GM18909 (cell line): Measurements from ENCODE around the gene RAB3IL1.

Experiments used
- ATAC-seq: cut with Tn5 transposase; IDR thresholded peaks from one replicate; pipeline ENCODE4 v1.9.1; 2021; ENCODE audit warnings: mild to moderate bottlenecking; ENCODE audit not compliant: unreplicated experiment, poor library complexity

Gene RAB3IL1

GRCh38 chr11:61907282-61907681, 10.1 kb downstream of the RAB3IL1 start:
- no peak for ATAC-seq

- ATAC-seq = no peak
These were observed 10.8 kb downstream of the RAB3IL1 start for GRCh38 chr11:61906522-61906909.

DNA sequence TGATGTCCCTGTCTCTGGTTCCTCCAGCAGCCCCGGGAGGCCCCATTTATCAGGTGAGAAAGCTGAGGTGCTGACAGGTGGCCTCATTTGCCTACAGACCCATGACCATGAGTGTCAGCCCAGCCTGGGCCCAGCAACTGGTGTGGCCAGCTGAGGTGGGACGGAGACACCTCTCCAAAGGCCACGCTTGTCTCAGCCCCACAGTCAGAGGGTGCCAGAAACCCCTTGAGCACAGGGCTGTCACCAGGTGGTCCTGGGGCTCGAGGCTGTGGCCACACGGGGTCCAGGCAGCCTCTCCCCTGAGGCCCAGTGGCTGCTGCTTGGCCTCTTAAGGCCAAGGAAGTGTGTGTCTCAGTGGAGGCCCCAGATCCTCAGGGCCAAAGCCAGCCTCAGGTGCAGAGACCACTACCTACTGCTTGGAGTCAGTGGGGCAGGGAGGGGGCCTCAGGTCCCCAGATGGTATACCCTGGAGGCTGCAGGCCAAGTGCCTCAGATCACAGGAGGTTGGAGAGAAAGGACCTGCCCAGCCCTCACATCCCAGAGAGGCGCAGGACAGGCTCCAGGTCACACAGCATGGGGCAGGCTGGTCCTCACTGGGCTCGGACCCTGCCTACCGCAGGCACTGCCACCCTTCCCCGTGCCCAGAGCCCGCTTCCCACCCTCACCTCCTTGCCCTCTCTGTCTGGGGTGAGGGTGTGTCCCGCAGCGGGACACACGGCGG, 11.4 kb downstream of the RAB3IL1 start:
- no peak for ATAC-seq

- no peak for ATAC-seq
These were observed 12.2 kb downstream of the RAB3IL1 start for GRCh38 chr11:61905067-61905696.

DNA sequence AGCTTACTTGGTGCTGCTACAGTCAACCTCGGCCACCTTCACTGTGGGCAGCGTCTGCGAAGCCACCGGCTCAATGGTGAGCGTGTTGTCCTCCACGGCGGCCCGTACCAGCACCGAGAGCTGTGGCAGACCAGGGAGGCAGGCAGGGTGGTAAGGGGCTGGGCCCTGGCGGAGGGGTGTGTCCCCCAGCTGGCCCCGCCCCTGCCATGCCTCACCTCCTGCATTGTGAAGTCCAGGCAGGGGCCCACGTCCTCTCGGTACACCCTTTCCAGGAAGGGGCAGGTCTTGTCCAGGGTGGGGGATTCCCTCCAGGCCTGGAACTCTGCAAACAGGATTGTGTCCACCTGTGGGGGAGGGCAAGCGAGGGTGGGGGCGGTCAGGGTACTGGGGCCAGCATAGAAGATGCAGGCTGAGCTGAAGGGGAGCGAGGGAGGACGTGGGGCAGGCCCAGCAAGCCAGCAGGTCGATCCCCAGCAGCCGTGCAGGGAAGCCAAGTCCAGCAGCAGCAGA, 12.8 kb downstream of the RAB3IL1 start:
- ATAC-seq = no peak

- no peak for ATAC-seq
These were observed 13.5 kb downstream of the RAB3IL1 start for GRCh38 chr11:61903845-61904244.

DNA sequence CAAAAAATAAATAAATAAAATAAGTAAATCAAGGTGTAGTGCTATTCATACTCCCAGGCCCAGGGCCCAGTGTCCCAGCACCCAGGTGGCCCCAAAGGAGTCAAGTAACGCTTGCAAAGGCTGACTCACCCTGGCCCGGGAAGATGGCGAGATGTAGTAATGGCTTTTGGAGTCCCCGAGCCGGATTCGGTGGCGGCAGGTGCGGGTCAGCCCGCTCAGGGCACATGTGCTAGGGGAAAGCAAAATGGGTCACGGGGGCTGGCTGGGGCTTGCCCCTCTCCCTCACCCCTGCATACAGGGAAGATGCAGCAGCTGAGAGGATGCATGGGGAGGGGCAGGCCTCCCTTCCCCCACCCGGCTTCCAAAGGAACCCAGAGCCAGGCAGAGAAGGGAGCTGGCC, 15.1 kb downstream of the RAB3IL1 start:
- ATAC-seq = no peak

DNA sequence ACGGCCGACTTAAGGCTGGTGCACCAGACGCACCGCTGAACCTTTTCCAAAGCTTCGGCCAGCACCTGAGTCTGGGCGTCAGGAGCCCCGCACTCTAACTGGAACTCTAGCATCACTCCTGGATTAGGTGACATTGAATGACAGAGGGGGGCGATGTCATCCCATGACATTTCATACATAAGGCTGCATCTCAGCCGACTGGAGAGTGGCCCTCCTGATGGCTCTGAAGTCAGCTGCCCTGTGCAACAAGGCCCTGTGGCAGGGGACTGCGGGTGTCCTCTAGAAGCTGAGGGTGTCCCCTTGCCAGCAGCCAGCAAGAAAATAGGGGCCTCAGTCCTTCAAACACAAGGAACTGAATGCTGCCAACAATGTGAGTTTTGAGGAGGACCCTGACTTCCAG, 16.0 kb downstream of the RAB3IL1 start:
- ATAC-seq = no peak

DNA sequence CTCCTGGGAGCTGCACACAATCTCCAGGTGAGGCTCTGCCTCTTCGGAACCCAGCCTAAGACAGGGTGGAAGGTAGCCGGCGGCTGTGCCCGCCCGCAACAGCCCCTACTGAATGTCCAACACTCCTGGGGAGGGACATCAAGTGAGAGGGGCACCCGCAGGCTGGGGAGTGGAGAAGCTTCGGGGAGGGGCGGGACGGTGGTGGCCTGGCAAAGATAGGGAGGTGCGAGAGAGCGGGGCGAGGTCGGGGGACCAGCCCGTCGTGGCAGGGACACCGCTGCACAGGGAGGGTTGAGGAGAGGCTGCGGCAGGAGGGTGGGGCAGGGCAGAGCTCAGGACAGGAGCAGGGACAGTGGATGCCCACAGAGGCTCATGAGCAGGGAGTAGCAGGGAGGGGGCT, 17.1 kb downstream of the RAB3IL1 start:
- ATAC-seq = no peak

DNA sequence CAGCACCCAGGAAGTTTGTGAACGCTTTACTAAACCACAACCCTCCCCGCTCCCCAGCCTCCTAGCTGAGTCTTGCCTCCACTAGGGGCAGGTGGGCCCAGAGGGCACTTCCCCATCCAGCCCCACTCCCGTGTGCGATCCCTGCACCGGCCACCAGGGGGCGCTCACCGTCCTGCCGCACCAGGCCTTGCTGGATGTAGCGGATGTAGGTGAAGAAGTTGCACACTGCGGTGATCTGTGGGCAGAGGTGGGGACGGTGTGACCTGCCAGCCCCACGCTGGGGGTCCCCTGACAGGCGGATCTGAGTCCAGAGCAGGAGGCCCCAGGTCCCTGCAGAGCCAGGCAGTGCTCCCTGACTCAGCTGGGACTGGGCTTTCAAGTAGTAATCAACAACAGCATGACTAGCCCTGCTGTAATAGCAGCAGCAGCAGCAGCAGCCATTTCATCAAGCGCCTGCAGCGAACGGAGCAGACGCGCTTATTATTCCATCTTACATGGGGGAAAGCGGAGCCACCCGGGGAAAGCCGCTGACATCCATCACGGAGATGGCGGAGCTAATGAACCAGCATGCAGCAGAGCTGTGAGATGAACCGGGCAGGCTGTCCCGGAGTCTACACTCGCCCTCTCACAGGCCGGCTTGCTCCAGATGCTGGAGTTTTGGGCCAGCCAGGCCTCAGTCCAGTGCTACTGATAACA, 18.1 kb downstream of the RAB3IL1 start:
- ATAC-seq = peak; percentile 69

GRCh38 chr11:61898247-61898582, 19.2 kb downstream of the RAB3IL1 start:
- ATAC-seq = no peak

DNA sequence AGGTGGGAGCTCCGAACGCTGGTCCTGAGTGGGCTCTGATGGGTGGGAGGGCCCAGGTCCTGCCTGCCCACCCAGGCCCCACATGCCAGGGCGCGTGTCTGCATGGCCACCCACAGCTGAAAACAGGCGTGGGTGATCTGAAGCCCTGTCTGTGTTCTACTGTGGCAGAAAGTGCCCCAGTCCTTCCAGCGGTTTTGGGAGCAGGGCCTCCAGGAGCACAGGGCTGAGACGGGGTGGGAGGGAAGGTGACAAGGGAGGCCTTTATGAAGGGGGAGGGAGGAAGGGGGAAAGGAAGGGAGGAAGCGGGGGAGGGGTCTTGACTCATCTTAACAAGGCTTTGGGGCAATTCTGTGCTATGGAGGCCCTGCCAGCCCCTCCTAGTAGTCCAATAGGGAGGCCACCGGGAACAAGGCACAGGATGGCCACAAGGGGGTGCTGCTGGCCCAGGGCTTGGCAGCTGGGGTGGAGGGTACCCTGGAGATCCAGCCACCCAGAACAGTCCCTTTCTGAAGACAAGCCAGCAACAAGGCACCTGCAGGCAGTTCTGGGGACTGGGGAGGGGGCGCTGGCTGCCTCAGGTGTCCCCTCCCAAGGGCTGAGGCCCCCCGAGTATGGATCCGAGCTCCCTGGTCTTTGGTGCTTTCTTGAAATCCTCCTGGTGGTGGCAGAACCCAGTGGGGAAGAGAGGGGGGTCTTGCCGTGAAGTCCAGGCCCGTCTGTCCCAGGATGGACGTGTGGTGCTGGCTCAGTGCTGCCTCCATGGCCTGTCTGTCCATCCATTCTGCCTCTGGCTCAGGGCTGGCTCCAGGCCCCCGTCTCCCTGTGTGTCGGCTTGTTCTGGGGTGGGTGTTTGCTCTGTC, 19.7 kb downstream of the RAB3IL1 start:
- ATAC-seq = peak; percentile 43

DNA sequence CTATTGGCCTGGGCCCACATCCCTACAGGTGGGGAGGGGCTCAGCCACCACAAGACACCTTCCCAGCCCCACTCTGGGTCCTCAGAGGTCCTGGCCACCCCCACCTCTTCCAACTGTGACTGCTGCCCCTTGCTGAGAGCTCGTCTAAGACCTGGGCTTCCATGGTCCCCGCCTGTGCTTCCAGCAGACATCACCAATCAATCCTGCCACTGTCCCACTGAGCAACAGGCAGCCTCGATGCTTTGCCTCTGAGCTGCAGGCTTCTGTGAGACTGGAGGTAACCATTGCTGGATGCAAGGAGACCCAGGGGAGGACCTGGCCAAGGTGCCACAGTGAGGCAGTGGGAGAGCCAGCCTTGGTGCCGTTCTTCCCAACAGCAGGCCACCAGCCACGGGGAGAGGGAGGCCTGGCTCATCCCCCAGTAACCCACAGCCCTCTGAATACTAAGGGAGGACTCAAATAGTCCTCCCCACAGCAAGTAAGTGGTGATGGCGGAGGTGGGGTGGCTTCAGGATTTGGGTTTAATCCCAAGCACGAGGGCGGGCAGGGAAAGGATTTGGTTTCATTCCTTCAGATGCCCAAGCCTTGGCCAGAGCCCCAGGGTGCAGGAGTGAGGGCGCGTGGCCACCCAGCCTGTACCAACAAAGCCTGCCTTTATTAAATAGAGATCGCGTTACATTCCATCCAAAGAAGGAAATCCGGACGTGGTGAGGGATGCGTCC, 20.5 kb downstream of the RAB3IL1 start:
- ATAC-seq = no peak

- no peak for ATAC-seq
These were observed 21.7 kb downstream of the RAB3IL1 start for GRCh38 chr11:61895718-61896059.

GRCh38 chr11:61895046-61895717, 22.2 kb downstream of the RAB3IL1 start:
- ATAC-seq = no peak

- ATAC-seq = no peak
These were observed 23.4 kb downstream of the RAB3IL1 start for GRCh38 chr11:61893981-61894380.

GRCh38 chr11:61892085-61892370, 25.3 kb downstream of the RAB3IL1 start:
- peak; percentile 37 for ATAC-seq

DNA sequence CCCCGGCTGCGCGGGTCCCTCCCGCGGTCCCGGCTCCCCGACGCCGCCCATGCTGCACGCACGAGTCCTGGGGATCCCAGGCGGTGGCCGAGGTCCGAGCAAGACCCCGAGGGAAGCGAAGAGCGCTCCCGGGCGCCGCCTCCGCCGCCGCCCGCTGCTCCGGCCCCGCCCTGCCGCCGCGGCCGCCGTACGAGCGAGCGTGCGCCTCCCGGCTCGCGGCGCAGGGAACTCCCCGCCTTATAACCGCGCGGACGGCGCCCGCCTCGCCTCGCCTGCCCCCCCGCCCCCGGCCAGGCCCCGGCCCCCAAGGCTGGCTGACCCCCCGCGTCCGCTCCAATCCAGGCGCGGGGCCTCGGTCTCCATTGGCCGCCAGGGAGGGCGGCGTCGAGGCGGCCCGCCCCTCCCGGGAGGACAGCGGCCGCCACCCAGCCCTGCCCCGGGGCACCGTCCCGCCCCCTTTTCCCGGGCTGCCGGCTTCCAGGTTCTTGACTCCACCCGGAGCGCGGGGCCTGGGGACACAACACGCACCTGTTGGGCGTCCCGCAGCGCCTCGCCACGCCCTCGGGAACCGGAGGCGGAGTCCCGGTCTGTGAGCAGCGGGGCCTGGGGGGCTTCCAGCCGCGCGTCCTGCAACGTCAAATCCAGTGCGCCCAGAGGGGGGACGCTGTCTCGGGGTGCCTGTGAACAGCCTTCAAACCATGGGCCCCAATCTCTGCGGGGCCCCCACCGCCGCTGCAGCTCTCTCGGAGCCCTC, 25.9 kb downstream of the RAB3IL1 start, which contains the start of gene FADS3:
TSS of gene FADS3 (minus strand) at position 215 of the 754 bp plus-strand sequence. CDS start at position 51, 164 bp downstream.
- peak; percentile 66 for ATAC-seq
